Choroid plexus epithelial cell (primary cell): ENCODE measurements around the gene PEPD.

Experiments
- DNase-seq: peaks from one replicate; pipeline ENCODE4 v3.0.0-alpha.2; 2010; ENCODE audit warnings: low read depth
- H3K4me3 ChIP-seq: 2 replicates; pipeline ENCODE4 v1.5.1; 2011; ENCODE audit warnings: low read depth, mild to moderate bottlenecking, control low read depth, low read length, moderate library complexity
- TF ChIP-seq, protein P1 (sequence below): conservative IDR thresholded peaks from 2 replicates; pipeline ENCODE4 v1.5.1; 2011; ENCODE audit warnings: low read depth, mild to moderate bottlenecking, control low read depth, inconsistent platforms, low read length, moderate library complexity

PEPD gene

GRCh38 chr19:33529094-33529676 lies 7.6 kb upstream of the PEPD start:
- no peak overlapping the region for H3K4me3 ChIP-seq
- TF ChIP-seq, protein P1, sequence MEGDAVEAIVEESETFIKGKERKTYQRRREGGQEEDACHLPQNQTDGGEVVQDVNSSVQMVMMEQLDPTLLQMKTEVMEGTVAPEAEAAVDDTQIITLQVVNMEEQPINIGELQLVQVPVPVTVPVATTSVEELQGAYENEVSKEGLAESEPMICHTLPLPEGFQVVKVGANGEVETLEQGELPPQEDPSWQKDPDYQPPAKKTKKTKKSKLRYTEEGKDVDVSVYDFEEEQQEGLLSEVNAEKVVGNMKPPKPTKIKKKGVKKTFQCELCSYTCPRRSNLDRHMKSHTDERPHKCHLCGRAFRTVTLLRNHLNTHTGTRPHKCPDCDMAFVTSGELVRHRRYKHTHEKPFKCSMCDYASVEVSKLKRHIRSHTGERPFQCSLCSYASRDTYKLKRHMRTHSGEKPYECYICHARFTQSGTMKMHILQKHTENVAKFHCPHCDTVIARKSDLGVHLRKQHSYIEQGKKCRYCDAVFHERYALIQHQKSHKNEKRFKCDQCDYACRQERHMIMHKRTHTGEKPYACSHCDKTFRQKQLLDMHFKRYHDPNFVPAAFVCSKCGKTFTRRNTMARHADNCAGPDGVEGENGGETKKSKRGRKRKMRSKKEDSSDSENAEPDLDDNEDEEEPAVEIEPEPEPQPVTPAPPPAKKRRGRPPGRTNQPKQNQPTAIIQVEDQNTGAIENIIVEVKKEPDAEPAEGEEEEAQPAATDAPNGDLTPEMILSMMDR = no peak
- no peak for DNase-seq

DNA sequence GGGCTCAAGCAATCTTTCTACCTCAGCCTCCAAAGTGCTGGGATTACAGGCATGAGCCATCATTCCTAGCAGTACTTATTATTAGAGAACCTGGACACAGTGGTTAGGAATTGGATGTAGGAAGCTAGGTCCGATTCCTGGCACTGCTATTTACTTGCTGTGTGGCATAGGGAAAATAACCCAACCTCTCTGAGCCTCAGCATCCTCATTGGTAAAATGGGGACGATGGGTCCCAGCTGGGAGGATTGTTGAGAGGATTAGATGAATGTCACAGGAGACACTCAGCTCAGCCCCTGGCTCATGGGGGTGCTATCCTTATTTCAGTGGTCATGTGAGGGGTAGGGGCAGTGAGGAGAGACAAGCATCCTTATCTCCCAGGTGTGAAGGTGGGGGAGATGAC lies 6.8 kb upstream of the PEPD start:
- no peak for DNase-seq
- no peak overlapping the region for H3K4me3 ChIP-seq
- TF ChIP-seq, protein P1 = no peak

DNA sequence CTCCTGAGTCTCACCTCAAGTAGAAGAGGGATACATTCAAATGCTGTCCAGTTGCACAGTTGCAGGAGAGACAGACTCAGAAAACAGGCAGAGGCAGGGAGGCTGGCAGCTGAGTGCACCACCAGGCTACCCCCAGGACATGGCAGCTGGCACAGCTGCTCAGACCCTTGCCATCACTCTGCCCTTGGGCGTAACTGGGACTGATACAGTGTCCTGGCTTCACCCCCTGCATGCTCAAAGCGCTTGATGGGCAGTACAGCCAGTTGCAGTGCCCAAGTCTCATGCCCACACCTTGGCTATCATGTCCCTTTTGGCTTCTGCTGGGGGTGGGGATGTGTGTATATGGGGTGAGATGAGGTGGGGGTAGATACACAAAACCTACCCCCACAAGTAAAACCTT lies 5.5 kb upstream of the PEPD start:
- no peak overlapping the region for H3K4me3 ChIP-seq
- TF ChIP-seq, protein P1 = no peak
- no peak for DNase-seq

GRCh38 chr19:33524024-33524664 lies 2.6 kb upstream of the PEPD start:
- DNase-seq = peak; percentile 17
- TF ChIP-seq, protein P1 = no peak
- no peak overlapping the region for H3K4me3 ChIP-seq

DNA sequence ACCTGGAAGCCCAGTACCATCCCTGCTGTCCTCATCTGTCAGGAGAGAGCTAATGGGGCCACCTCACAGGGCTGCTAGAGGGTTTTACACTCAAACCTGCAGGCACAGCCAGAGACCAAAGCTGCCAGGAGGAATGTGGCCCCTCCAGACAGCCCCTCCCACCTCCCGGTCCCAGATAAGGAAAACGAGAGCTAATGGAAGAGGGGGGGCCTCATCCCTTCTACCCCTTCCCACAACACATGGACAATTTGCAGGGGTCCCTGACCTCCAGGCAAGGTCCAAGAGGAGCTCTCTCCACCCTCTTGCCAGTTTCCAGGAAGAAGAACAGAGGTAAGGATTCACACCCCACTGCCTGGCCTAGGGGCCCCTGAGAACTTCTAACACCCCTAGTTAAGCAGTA lies 1.6 kb upstream of the PEPD start:
- TF ChIP-seq, protein P1 = no peak
- DNase-seq = no peak
- no peak overlapping the region for H3K4me3 ChIP-seq

DNA sequence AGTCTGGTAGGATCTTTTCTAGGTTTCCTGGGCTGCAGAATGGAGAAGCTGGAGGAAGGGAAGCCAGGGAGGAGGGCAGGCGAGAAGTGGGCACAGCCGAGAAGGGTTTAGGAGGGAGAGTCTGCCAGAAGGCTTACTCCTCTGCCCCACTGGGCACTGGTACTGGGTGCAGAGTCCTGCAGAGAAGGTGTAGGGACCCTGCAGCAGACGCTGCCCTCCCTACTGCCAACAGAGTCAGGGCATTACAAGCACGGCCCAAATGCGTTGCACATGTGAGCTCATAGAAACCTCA lies 726 bp upstream of the PEPD start:
- peak overlapping the region; percentile 72 for H3K4me3 ChIP-seq
- no peak for DNase-seq
- TF ChIP-seq, protein P1 = no peak

DNA sequence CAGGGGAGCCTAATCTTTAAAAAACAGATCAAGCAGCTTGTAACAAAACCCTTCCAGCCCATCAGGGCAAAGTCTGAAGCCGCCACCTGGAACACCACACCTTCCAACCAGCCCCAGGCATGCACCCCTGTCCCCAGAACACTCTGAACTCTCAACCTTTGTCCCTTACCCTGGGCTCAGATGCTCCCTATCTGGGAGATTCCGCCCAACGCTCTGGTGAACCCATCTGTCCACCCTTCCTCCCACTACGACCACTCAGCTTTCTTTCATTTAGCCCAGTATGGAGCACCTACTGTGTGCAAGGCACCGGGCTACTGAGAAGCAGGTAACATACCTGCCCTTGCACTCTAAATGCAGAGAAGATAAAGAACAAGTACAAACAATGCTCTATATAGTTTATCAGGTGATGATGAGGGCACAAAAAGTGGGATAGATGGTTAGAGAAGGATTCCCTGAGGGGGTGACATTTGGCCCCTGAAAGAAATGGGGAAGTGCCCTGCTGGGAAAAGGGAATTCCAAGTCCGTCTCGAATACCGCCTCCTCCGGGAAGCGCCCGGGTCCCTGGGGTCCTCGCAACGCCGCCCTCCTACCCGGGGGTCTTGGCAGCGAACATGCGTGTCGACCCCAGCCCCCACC lies 629 bp downstream of the PEPD start:
- H3K4me3 ChIP-seq = peak overlapping the region; percentile 72
- DNase-seq = no peak
- TF ChIP-seq, protein P1 = no peak
